ENCODE results near the gene LTBP3. TPM values are rescaled to one million over a fixed set of nuclear protein-coding genes. Genes with fewer than 3 reads are reported as not detected.

LTBP3 gene
- total and polyA plus RNA-seq, 2 donors from 2014 or later, result 61.6 to 165 TPM

GRCh38 chr11:65558930-65559509, 861 bp upstream of the LTBP3 start:
- H3K27me3 ChIP-seq (ENCODE audit: control insufficient read depth, insufficient read depth, low read length), result no peaks in the 10 kb centered on the region
- no peaks in the 10 kb centered on the region for H3K9me3 ChIP-seq (ENCODE audit: control insufficient read depth in 2 of 3, insufficient read depth in 1 of 3, low read length in 3 of 3)
- FAIRE-seq, result no peak
- H3K4me1 ChIP-seq (ENCODE audit: control insufficient read depth in 2 of 3, insufficient read depth in 2 of 3, low read depth in 1 of 3, low read length in 3 of 3), result peaks cover 0 to 42% (median 14%) of the 10 kb centered on the region in 3 donors
- no peaks in the 10 kb centered on the region for H3K36me3 ChIP-seq (ENCODE audit: control insufficient read depth in 2 of 3, insufficient read depth in 3 of 3, low read length in 3 of 3)
- peak overlapping the region in 2 of 3 donors; percentile 6 to 25 for H3K4me3 ChIP-seq (ENCODE audit: low read length in 3 of 3)
- peak in 2 of 5 donors; percentile 75 to 87 for DNase-seq
- TF ChIP-seq CTCF (IDR thresholded peaks at IDR 0.05; ENCODE audit: borderline replicate concordance, extremely low read depth, insufficient read depth), result no peak
- H3K9ac ChIP-seq (ENCODE audit: low read length in 3 of 3), result peak overlapping the region in 2 of 3 donors; percentile 26 to 71
- H3K27ac ChIP-seq (ENCODE audit: low read depth in 2 of 2, low read length in 2 of 2), result peak overlapping the region; percentile 90 to 93
- intact Hi-C loops (cut with DNase I), result no loop called here

- Histone ChIP-seq H3K9me3 (ENCODE audit: control insufficient read depth in 2 of 3, insufficient read depth in 1 of 3, low read length in 3 of 3) (no peaks in the 10 kb centered on the region), H3K36me3 (ENCODE audit: control insufficient read depth in 2 of 3, insufficient read depth in 3 of 3, low read length in 3 of 3) (no peaks in the 10 kb centered on the region), H3K27ac (ENCODE audit: low read depth in 2 of 2, low read length in 2 of 2) (peak overlapping the region; percentile 58 to 90), H3K4me3 (ENCODE audit: low read length in 3 of 3) (peak overlapping the region; percentile 35 to 50 (median 43)), H3K4me1 (ENCODE audit: control insufficient read depth in 2 of 3, insufficient read depth in 2 of 3, low read depth in 1 of 3, low read length in 3 of 3) (peaks cover 0 to 46% (median 14%) of the 10 kb centered on the region in 3 donors), H3K27me3 (ENCODE audit: control insufficient read depth, insufficient read depth, low read length) (no peaks in the 10 kb centered on the region), H3K9ac (ENCODE audit: low read length in 3 of 3) (peak overlapping the region in 1 of 3 donors; percentile 83)
- no peak for FAIRE-seq
- no peak for TF ChIP-seq CTCF (IDR thresholded peaks at IDR 0.05; ENCODE audit: borderline replicate concordance, extremely low read depth, insufficient read depth)
- peak in 2 of 5 donors; percentile 54 to 83 for DNase-seq
- intact Hi-C loops (cut with DNase I), result no loop called here
These were observed 718 bp downstream of the LTBP3 start for GRCh38 chr11:65557280-65558001.

GRCh38 chr11:65556470-65557279, 1.5 kb downstream of the LTBP3 start:
- no peak for TF ChIP-seq CTCF (IDR thresholded peaks at IDR 0.05; ENCODE audit: borderline replicate concordance, extremely low read depth, insufficient read depth)
- H3K9ac ChIP-seq (ENCODE audit: low read length in 3 of 3), result peak overlapping the region in 1 of 3 donors; percentile 83
- no peak for FAIRE-seq
- DNase-seq, result peak in 1 of 5 donors; percentile 49
- no peaks in the 10 kb centered on the region for H3K27me3 ChIP-seq (ENCODE audit: control insufficient read depth, insufficient read depth, low read length)
- H3K4me1 ChIP-seq (ENCODE audit: control insufficient read depth in 2 of 3, insufficient read depth in 2 of 3, low read depth in 1 of 3, low read length in 3 of 3), result peaks cover 0 to 53% (median 18%) of the 10 kb centered on the region in 3 donors
- no peaks in the 10 kb centered on the region for H3K9me3 ChIP-seq (ENCODE audit: control insufficient read depth in 2 of 3, insufficient read depth in 1 of 3, low read length in 3 of 3)
- H3K36me3 ChIP-seq (ENCODE audit: control insufficient read depth in 2 of 3, insufficient read depth in 3 of 3, low read length in 3 of 3), result no peaks in the 10 kb centered on the region
- peak overlapping the region; percentile 35 to 50 (median 43) for H3K4me3 ChIP-seq (ENCODE audit: low read length in 3 of 3)
- peak overlapping the region; percentile 58 to 78 for H3K27ac ChIP-seq (ENCODE audit: low read depth in 2 of 2, low read length in 2 of 2)
- intact Hi-C loops (cut with DNase I), result no loop called here

All from kidney (tissue), 14 donors.